SK-N-MC (cell line): ENCODE measurements around the gene FSD2.

Experiments used
- EZH2 ChIP-seq: fragments of 200-600 bp; sonication (generic); IDR thresholded peaks from one replicate; pipeline ENCODE4 v1.6.1; 2017; ENCODE audit warnings: antibody characterized with exemption
- POLR2AphosphoS5 ChIP-seq: IDR thresholded peaks from 2 replicates; pipeline ENCODE4 v1.6.1; 2012; ENCODE audit warnings: mild to moderate bottlenecking, low read depth, low read length, borderline replicate concordance

- TF ChIP-seq EZH2 = no peak
- TF ChIP-seq POLR2AphosphoS5 = no peak
Measured at GRCh38 chr15:82798104-82798503, 7.8 kb downstream of the FSD2 start.
